Fibroblast of lung (primary cell): ENCODE measurements around the gene NCAPD2. TPM values are rescaled to one million over a fixed set of nuclear protein-coding genes. Genes with fewer than 3 reads are reported as not detected.

Experiments
- DNase-seq, 2 donors: peaks; one replicate each; pipeline versions ENCODE4 v3.0.0 to v3.0.0-alpha.2; 2010; ENCODE audit warnings: low read depth in 2 of 2
- H2AFZ ChIP-seq: 2 replicates; pipeline ENCODE4 v1.5.1; 2012; ENCODE audit warnings: low read length, control low read depth, inconsistent platforms
- H3K27ac ChIP-seq: 2 replicates; pipeline ENCODE4 v1.5.1; 2011; ENCODE audit warnings: low read length, control low read depth; ENCODE audit not compliant: insufficient read depth
- H3K27me3 ChIP-seq: 2 replicates; pipeline ENCODE4 v1.5.1; 2011; ENCODE audit warnings: mild to moderate bottlenecking, low read length; ENCODE audit not compliant: control insufficient read depth, insufficient read depth
- H3K36me3 ChIP-seq: 2 replicates; pipeline ENCODE4 v1.5.1; 2011; ENCODE audit warnings: low read length; ENCODE audit not compliant: control insufficient read depth, insufficient read depth
- H3K4me1 ChIP-seq: 2 replicates; pipeline ENCODE4 v1.5.1; 2011; ENCODE audit warnings: low read length; ENCODE audit not compliant: control insufficient read depth, insufficient read depth; ENCODE audit errors: extremely low read depth
- H3K4me2 ChIP-seq: 2 replicates; pipeline ENCODE4 v1.5.1; 2011; ENCODE audit warnings: low read length, control low read depth; ENCODE audit not compliant: insufficient read depth; ENCODE audit errors: extremely low read depth
- H3K4me3 ChIP-seq, 4 experiments: fragments of 200-600 bp in 1 of 4; sonication (generic) in 1 of 4; replicated peaks in 1 of 4; 2 replicates each; pipeline ENCODE4 v1.5.1; 2011 to 2016; ENCODE audit warnings: low read length in 4 of 4, low read depth in 3 of 4, mild to moderate bottlenecking in 3 of 4, control low read depth in 2 of 4, inconsistent platforms in 1 of 4, mixed read lengths in 1 of 4; ENCODE audit not compliant: insufficient read depth in 1 of 4; ENCODE audit errors: control extremely low read depth in 1 of 4
- H3K79me2 ChIP-seq: 2 replicates; pipeline ENCODE4 v1.5.1; 2012; ENCODE audit warnings: mild to moderate bottlenecking, low read length, inconsistent platforms; ENCODE audit not compliant: control insufficient read depth, insufficient read depth
- H3K9ac ChIP-seq: 2 replicates; pipeline ENCODE4 v1.5.1; 2011; ENCODE audit warnings: mild to moderate bottlenecking, low read length, control low read depth; ENCODE audit not compliant: insufficient read depth
- H3K9me3 ChIP-seq: 2 replicates; pipeline ENCODE4 v1.5.1; 2012; ENCODE audit warnings: low read depth, low read length; ENCODE audit not compliant: control insufficient read depth, insufficient read depth
- H4K20me1 ChIP-seq: 2 replicates; pipeline ENCODE4 v1.5.1; 2011; ENCODE audit warnings: low read length; ENCODE audit not compliant: control insufficient read depth, insufficient read depth; ENCODE audit errors: extremely low read depth
- EZH2 ChIP-seq: IDR thresholded peaks from 2 replicates; pipeline ENCODE4 v1.5.1; 2012; ENCODE audit warnings: low read length, control low read depth, mild to moderate bottlenecking; ENCODE audit errors: missing control alignments
- polyA minus RNA-seq: library from RNA; depleted of rRNA, polyadenylated mRNA; stranded (reverse); fragments of >200 nt; gene quantifications from 2 replicates; pipeline ENCODE4 v1.2.3, GENCODE V29; 2011; ENCODE audit warnings: low replicate concordance
- polyA plus RNA-seq, 2 donors: library from polyadenylated mRNA; depleted of rRNA in 1 of 2; stranded (reverse) in 1 of 2; unstranded in 1 of 2; fragments of >200 nt; gene quantifications; 2 replicates each; pipeline ENCODE4 v1.2.1, GENCODE V29; 2011 to 2012; ENCODE audit warnings: missing spikeins in 1 of 2
- total RNA-seq: library from RNA; depleted of rRNA; stranded (reverse); fragments of >200 nt; gene quantifications from 2 replicates; pipeline ENCODE4 v1.2.1, GENCODE V29; 2014
- TF ChIP-seq, protein P1 (sequence below), 2 donors: IDR thresholded peaks in 1 of 2; conservative IDR thresholded peaks in 1 of 2; 1 replicate in 1 of 2; 2 replicates in 1 of 2; pipeline ENCODE4 v1.5.1; 2011 to 2012; ENCODE audit warnings: low read length in 2 of 2, control low read depth in 1 of 2, inconsistent platforms in 1 of 2, low read depth in 1 of 2, mild to moderate bottlenecking in 1 of 2

The NCAPD2 gene, protein sequence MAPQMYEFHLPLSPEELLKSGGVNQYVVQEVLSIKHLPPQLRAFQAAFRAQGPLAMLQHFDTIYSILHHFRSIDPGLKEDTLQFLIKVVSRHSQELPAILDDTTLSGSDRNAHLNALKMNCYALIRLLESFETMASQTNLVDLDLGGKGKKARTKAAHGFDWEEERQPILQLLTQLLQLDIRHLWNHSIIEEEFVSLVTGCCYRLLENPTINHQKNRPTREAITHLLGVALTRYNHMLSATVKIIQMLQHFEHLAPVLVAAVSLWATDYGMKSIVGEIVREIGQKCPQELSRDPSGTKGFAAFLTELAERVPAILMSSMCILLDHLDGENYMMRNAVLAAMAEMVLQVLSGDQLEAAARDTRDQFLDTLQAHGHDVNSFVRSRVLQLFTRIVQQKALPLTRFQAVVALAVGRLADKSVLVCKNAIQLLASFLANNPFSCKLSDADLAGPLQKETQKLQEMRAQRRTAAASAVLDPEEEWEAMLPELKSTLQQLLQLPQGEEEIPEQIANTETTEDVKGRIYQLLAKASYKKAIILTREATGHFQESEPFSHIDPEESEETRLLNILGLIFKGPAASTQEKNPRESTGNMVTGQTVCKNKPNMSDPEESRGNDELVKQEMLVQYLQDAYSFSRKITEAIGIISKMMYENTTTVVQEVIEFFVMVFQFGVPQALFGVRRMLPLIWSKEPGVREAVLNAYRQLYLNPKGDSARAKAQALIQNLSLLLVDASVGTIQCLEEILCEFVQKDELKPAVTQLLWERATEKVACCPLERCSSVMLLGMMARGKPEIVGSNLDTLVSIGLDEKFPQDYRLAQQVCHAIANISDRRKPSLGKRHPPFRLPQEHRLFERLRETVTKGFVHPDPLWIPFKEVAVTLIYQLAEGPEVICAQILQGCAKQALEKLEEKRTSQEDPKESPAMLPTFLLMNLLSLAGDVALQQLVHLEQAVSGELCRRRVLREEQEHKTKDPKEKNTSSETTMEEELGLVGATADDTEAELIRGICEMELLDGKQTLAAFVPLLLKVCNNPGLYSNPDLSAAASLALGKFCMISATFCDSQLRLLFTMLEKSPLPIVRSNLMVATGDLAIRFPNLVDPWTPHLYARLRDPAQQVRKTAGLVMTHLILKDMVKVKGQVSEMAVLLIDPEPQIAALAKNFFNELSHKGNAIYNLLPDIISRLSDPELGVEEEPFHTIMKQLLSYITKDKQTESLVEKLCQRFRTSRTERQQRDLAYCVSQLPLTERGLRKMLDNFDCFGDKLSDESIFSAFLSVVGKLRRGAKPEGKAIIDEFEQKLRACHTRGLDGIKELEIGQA (N-terminal part only)
- total RNA-seq = 18.7 and 42.3 TPM in 2 replicates
- polyA plus RNA-seq = 17.2 and 50.9 TPM in 2 replicates
- 16.7 and 45.5 TPM in 2 replicates for polyA plus RNA-seq (2012)
- 32.1 and 176 TPM in 2 replicates for polyA minus RNA-seq

DNA sequence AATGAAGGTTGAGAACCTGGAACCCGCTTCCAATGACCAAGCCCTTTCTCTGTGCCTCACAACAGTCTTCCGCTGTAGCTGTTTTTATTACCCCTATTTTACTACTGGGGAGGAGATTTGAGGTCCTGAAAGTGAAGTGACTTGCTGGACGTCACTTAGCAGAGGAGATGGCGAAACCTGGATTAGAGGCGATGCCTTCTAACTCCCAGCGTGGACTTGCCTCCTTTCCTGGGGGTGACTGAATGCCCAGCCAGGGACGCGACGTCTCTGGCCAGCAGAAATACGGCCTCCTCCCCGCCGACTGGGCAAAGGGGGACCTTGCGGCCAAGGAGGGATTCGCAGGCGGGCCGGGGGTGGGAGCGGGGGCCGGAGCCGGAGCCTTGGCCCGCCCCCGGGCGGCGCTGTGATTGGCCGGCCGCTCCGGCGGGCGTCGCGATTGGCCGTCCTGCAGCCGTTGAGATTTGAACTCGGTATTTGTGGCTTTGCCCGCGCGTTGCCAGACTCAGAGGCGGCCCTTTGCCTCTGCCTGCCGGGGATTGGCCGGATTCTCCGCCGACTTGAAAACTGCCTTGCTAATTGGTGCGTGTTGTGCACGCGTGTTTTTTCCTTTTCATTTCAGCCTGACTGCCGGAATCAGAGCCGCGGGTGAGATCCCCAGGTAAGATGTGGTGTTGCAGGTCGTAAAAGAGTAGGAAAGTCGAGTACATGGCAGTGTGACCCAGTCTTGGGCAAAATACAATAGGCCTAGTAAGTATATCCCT lies at the start of gene NCAPD2:
NCAPD2 (plus strand) TSS at position 606 of the 761 bp plus-strand sequence. CDS start 997 bp downstream, outside the sequence.
- H3K79me2 ChIP-seq = peaks cover 37% of the 10 kb centered on the region

DNA sequence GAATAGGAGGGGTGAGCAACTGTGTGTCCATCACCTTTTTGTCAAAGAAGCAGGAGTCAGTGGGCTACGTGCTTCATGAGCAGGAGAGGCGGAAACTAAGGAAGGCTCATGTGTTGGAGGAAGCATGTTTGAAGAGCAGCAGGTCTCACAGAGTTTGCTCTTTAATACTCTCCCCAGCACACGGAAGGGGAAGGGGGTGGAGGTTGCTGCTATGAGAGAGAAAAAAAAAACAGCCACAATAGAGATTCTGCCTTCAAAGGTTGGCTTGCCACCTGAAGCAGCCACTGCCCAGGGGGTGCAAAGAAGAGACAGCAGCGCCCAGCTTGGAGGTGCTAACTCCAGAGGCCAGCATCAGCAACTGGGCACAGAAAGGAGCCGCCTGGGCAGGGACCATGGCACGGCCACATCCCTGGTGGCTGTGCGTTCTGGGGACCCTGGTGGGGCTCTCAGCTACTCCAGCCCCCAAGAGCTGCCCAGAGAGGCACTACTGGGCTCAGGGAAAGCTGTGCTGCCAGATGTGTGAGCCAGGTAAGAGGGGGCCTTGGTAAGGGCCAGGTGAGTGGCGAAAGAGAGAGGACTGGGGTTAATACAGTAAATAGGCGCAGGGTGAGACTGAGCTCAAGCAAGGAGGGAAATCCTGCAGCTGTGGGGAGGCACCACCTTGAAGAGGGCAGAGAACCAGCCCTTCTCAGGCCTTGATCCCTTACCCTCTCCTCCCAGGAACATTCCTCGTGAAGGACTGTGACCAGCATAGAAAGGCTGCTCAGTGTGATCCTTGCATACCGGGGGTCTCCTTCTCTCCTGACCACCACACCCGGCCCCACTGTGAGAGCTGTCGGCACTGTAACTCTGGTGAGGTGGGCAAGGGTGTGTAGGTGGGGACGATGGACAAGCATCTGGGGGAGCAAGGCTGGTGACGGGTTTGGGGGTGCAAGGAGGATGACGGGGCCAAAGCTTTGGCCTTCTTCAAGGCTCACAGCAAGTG lies 48.9 kb upstream of the NCAPD2 start, which contains the start of gene CD27:
CD27 (plus strand) TSS at position 252 of the 985 bp plus-strand sequence; CDS start at position 393, 141 bp downstream.
- TF ChIP-seq EZH2 = no peak
- TF ChIP-seq, protein P1, sequence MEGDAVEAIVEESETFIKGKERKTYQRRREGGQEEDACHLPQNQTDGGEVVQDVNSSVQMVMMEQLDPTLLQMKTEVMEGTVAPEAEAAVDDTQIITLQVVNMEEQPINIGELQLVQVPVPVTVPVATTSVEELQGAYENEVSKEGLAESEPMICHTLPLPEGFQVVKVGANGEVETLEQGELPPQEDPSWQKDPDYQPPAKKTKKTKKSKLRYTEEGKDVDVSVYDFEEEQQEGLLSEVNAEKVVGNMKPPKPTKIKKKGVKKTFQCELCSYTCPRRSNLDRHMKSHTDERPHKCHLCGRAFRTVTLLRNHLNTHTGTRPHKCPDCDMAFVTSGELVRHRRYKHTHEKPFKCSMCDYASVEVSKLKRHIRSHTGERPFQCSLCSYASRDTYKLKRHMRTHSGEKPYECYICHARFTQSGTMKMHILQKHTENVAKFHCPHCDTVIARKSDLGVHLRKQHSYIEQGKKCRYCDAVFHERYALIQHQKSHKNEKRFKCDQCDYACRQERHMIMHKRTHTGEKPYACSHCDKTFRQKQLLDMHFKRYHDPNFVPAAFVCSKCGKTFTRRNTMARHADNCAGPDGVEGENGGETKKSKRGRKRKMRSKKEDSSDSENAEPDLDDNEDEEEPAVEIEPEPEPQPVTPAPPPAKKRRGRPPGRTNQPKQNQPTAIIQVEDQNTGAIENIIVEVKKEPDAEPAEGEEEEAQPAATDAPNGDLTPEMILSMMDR (conservative IDR thresholded peaks at IDR 0.05 in 1 of 2, IDR thresholded peaks at IDR 0.05 in 1 of 2; ENCODE audit: low read depth in 1 of 2, low read length in 2 of 2) = no peak
- no peaks in the 10 kb centered on the region for H3K4me1 ChIP-seq
- peaks cover under 1% of the 10 kb centered on the region for H3K79me2 ChIP-seq
- H3K9me3 ChIP-seq = no peaks in the 10 kb centered on the region
- H3K36me3 ChIP-seq = no peaks in the 10 kb centered on the region
- H3K27ac ChIP-seq = no peak within 1 kb of the TSS
- no peak within 1 kb of the TSS for H2AFZ ChIP-seq
- H3K9ac ChIP-seq = no peak within 1 kb of the TSS
- DNase-seq = no peak
- no peak within 1 kb of the TSS for H3K4me2 ChIP-seq
- no peaks in the 10 kb centered on the region for H4K20me1 ChIP-seq
- H3K27me3 ChIP-seq = no peaks in the 10 kb centered on the region
- no peak within 1 kb of the TSS for H3K4me3 ChIP-seq

More for the DNA sequence above, at the start of gene NCAPD2:
- Histone ChIP-seq H3K9ac (peak within 1 kb of the TSS; percentile 70), H3K27me3 (no peaks in the 10 kb centered on the region), H4K20me1 (no peaks in the 10 kb centered on the region), H3K9me3 (no peaks in the 10 kb centered on the region), H3K27ac (peak within 1 kb of the TSS; percentile 95), H3K4me1 (peaks cover 8% of the 10 kb centered on the region), H2AFZ (peak within 1 kb of the TSS; percentile 85), H3K36me3 (no peaks in the 10 kb centered on the region), H3K4me2 (peak within 1 kb of the TSS; percentile 98), H3K4me3 (peak within 1 kb of the TSS; percentile 72 to 99 (median 78))
- peak; percentile 93 to 94 for DNase-seq
- TF ChIP-seq, protein P1 (conservative IDR thresholded peaks at IDR 0.05 in 1 of 2, IDR thresholded peaks at IDR 0.05 in 1 of 2; ENCODE audit: low read depth in 1 of 2, low read length in 2 of 2) = peak; percentile 8 to 9
- TF ChIP-seq EZH2 = no peak
